ENCODE data around the gene PACS2. TPM values are rescaled to one million over a fixed set of nuclear protein-coding genes. Genes with fewer than 3 reads are reported as not detected.

PACS2 gene
- polyA plus RNA-seq, 1 of the 3 experiments (the other 2 are of a cell fraction), result 42.7 TPM

GRCh38 chr14:105418269-105419194, 104.0 kb downstream of the PACS2 start:
- H3K9me3 ChIP-seq, result no peaks in the 10 kb centered on the region
- peaks cover 40% of the 10 kb centered on the region for H3K79me2 ChIP-seq (ENCODE audit: insufficient read depth)
- ChIA-PET CTCF (interaction anchor here (0.6 to 1.8 kb wide), 3 partner anchors 48 to 62 kb away, joined by 3 to 6 read pairs (median 6); no protein-coding TSS in a partner anchor), POLR2A (no interaction called here)
- H3K4me3 ChIP-seq (ENCODE audit: low read depth in 2 of 2, low read length in 1 of 2), result peak overlapping the region; percentile 66 to 67
- peaks cover 21% of the 10 kb centered on the region for H4K20me1 ChIP-seq (ENCODE audit: insufficient read depth)
- H3K4me1 ChIP-seq (ENCODE audit: control insufficient read depth in 1 of 2, insufficient read depth in 2 of 2, low read depth in 1 of 2, low read length in 1 of 2), result peaks cover 12 to 44% of the 10 kb centered on the region in 2 experiments; a peak in 3 of 4 replicates
- no peak overlapping the region for H3K27ac ChIP-seq (ENCODE audit: low read depth in 2 of 2, low read length in 1 of 2)
- H2AFZ ChIP-seq (ENCODE audit: low read depth), result no peak overlapping the region
- H3K9ac ChIP-seq, result peak overlapping the region; percentile 76; the same call in 1 of the 2 replicates
- H3F3A ChIP-seq (replicated peaks; ENCODE audit: insufficient read depth), result peaks cover 16% of the 10 kb centered on the region
- no peaks in the 10 kb centered on the region for H3K36me3 ChIP-seq (replicated peaks in 1 of 2; ENCODE audit: control insufficient read depth in 1 of 2, insufficient read depth in 2 of 2, low read length in 1 of 2)
- H3K27me3 ChIP-seq (ENCODE audit: insufficient read depth), result no peaks in the 10 kb centered on the region
- H3K4me2 ChIP-seq, result peak overlapping the region; percentile 90
- no peak for DNase-seq
- H3K9me2 ChIP-seq, result no peaks in the 10 kb centered on the region
- 96% methylated on average over 14 of the region's 19 CpGs for WGBS (ENCODE audit: low lambda C conversion rate)
- no peak for TF ChIP-seq TEAD4 (IDR thresholded peaks at IDR 0.05; ENCODE audit: borderline replicate concordance, insufficient read depth)

- Histone ChIP-seq H3K27me3 (ENCODE audit: insufficient read depth) (no peaks in the 10 kb centered on the region), H3K9me3 (no peaks in the 10 kb centered on the region), H3K79me2 (ENCODE audit: insufficient read depth) (peaks cover 49% of the 10 kb centered on the region), H3F3A (replicated peaks; ENCODE audit: insufficient read depth) (peaks cover 11% of the 10 kb centered on the region), H4K20me1 (ENCODE audit: insufficient read depth) (peaks cover 29% of the 10 kb centered on the region), H3K4me1 (ENCODE audit: control insufficient read depth in 1 of 2, insufficient read depth in 2 of 2, low read depth in 1 of 2, low read length in 1 of 2) (peaks cover 12 to 49% of the 10 kb centered on the region in 2 experiments; a peak in 3 of 4 replicates), H3K27ac (ENCODE audit: low read depth in 2 of 2, low read length in 1 of 2) (peak within 1 kb of the TSS; percentile 47 to 87; a peak in 3 of 4 replicates), H2AFZ (ENCODE audit: low read depth) (peak within 1 kb of the TSS; percentile 77; the same call in 1 of the 2 replicates), H3K9me2 (no peaks in the 10 kb centered on the region), H3K9ac (peak within 1 kb of the TSS; percentile 85), H3K4me3 (ENCODE audit: low read depth in 2 of 2, low read length in 1 of 2) (peak within 1 kb of the TSS; percentile 67 to 74), H3K4me2 (peak within 1 kb of the TSS; percentile 97), H3K36me3 (replicated peaks in 1 of 2; ENCODE audit: control insufficient read depth in 1 of 2, insufficient read depth in 2 of 2, low read length in 1 of 2) (no peaks in the 10 kb centered on the region)
- peak; percentile 49; the same call in 1 of the 2 replicates for TF ChIP-seq POLR2AphosphoS5 (IDR thresholded peaks at IDR 0.05; ENCODE audit: low read depth, low read length)
- no peak for TF ChIP-seq YY1 (IDR thresholded peaks at IDR 0.05; ENCODE audit: low read depth)
- no peak for TF ChIP-seq MEF2A (IDR thresholded peaks at IDR 0.05; ENCODE audit: borderline replicate concordance, low read depth)
- peak; percentile 86 for DNase-seq
- ChIA-PET POLR2A (no interaction called here), CTCF (interaction anchor here (1.2 kb wide), 1 partner anchor 61 kb away, joined by 6 read pairs; no protein-coding TSS in a partner anchor)
- 8% methylated on average over 4 of the region's 96 CpGs for WGBS (ENCODE audit: low lambda C conversion rate)
Measured at GRCh38 chr14:105419195-105420091, 104.9 kb downstream of the PACS2 start, which contains the start of gene MTA1. Gene MTA1, plus strand, starts transcription at chr14:105419827. Its CDS starts 209 bp downstream, at chr14:105420036.

Data from SK-N-SH (cell line).